Breast epithelium (tissue), 4 donors: ENCODE results near the gene DEFB112. TPM values are rescaled to one million over a fixed set of nuclear protein-coding genes. Genes with fewer than 3 reads are reported as not detected.

Experiments
- DNase-seq, 2 donors: peaks; one replicate each; pipeline ENCODE4 v3.0.0-alpha.2; 2019; ENCODE audit warnings: low spot score in 2 of 2
- H3K27ac ChIP-seq, 2 donors: fragments of 200-600 bp; sonication (generic) in 1 of 2; one replicate each; pipeline ENCODE4 v1.5.1; 2016 to 2019; ENCODE audit warnings: mild to moderate bottlenecking in 1 of 2
- H3K27me3 ChIP-seq, 2 donors: fragments of 200-600 bp; sonication (generic) in 1 of 2; one replicate each; pipeline versions ENCODE4 v1.5.1 to v1.6.0; 2017 to 2019; ENCODE audit warnings: control low read depth in 1 of 2, mild to moderate bottlenecking in 1 of 2
- H3K36me3 ChIP-seq: fragments of 200-600 bp; one replicate; pipeline ENCODE4 v1.5.1; 2019
- H3K4me1 ChIP-seq, 2 donors: fragments of 200-600 bp; sonication (generic); one replicate each; pipeline ENCODE4 v1.5.1; 2016 to 2019; ENCODE audit warnings: control low read depth in 1 of 2
- H3K4me3 ChIP-seq, 3 donors: fragments of 200-600 bp; sonication (generic); 1 replicate in 2 of 3; 2 replicates in 1 of 3; pipeline ENCODE4 v1.5.1; 2016 to 2019; ENCODE audit warnings: mild to moderate bottlenecking in 3 of 3, moderate library complexity in 2 of 3
- H3K9me3 ChIP-seq, 2 donors: fragments of 200-600 bp; sonication (generic) in 1 of 2; one replicate each; pipeline ENCODE4 v1.5.1; 2016 to 2019; ENCODE audit warnings: control low read depth in 1 of 2
- CTCF ChIP-seq, 3 donors: fragments of 450-650 bp; IDR thresholded peaks; one replicate each; pipeline ENCODE4 v1.5.1; 2016 to 2017; ENCODE audit warnings: antibody characterized with exemption in 3 of 3, mild to moderate bottlenecking in 3 of 3, moderate library complexity in 3 of 3
- POLR2A ChIP-seq: fragments of 450-650 bp; IDR thresholded peaks from one replicate; pipeline ENCODE4 v1.6.1; 2016; ENCODE audit warnings: antibody characterized with exemption, mild to moderate bottlenecking, moderate library complexity
- POLR2AphosphoS5 ChIP-seq, 3 donors: sonication (generic); formaldehyde crosslinking; IDR thresholded peaks; one replicate each; pipeline ENCODE4 v1.6.1; 2017; ENCODE audit warnings: antibody characterized with exemption in 3 of 3
- intact Hi-C: fragments of 100-400 bp; cut with DNase I; formaldehyde crosslinking; loops from one replicate; pipeline ENCODE4 v1.15.1; 2023; ENCODE audit warnings: low total_unique reads
- total RNA-seq, 3 donors: library from RNA; depleted of rRNA; stranded (reverse); fragments of >200 nt; gene quantifications; one replicate each; pipeline ENCODE4 v1.1.0, GENCODE V29; 2016

The DEFB112 gene
- total RNA-seq, 3 donors from 2014 or later, result not detected

DNA sequence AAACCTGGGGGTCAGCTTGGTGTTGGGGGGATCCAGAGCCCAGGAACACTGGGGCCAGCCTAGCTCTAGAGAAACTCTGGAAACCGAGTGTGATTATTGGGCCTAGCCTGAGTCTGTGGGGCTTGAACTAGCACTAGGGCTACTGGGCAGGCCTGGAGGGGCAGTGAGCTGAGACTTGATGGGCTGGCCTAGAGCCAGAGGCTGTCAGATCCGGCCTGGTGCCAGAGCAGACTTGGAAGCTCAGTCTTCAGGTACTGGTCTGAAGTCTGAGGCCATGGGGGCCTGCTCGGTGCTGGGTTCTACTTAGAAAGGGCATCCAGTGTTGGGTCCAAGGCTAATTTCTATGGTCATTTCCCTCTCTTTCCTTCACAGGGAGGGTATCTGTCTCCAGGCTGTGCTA, 2.7 kb downstream of the DEFB112 start:
- no peak overlapping the region for H3K4me3 ChIP-seq
- intact Hi-C loops, result no loop called here
- no peak for DNase-seq
- H3K9me3 ChIP-seq, result no peaks in the 10 kb centered on the region
- no peaks in the 10 kb centered on the region for H3K4me1 ChIP-seq
- TF ChIP-seq POLR2A (no peak), CTCF (IDR thresholded peaks at IDR 0.05) (no peak), POLR2AphosphoS5 (IDR thresholded peaks at IDR 0.05) (no peak)
- no peaks in the 10 kb centered on the region for H3K36me3 ChIP-seq
- H3K27ac ChIP-seq, result no peak overlapping the region
- no peaks in the 10 kb centered on the region for H3K27me3 ChIP-seq

DNA sequence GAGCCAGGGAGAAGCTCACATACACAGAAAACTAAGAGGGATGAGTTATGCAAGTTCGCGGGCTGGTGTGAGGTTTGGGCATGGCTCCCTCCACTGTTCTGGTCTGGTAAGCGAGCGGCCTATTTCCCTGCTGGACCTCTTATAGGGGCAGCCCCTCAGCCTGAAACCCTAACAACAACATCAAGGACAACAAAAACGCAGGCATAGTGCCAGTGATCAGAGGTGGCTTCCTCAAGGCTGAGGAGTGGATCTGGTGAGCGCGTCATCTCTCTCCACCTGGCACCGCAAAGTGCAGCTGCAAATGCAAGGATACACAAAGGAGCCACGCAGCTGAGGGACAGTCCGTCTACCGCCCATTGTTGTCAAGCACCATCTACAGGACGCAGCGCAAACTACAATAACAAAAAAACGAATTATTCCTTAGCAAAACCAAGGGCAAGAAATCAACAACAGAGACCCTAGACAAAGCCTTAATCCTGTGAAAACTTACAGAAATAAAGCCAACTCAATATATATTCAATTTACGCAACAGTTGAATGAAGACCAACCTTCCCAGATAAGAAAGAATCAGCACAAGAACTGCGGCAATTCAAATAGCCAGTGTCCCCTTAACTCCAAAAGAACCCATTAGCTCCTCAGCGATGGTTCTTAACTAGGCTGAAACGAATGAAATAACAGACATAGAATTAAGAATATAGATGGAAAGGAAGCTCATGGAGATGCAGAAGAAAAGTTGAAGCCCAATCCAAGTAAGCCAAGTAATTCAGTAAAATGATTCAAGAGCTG, 18.8 kb downstream of the DEFB112 start:
- no peak for DNase-seq
- Histone ChIP-seq H3K4me3 (no peak overlapping the region), H3K27me3 (peaks cover 0 to 3% of the 10 kb centered on the region in 2 donors), H3K9me3 (peaks cover 0 to 7% of the 10 kb centered on the region in 2 donors), H3K36me3 (no peaks in the 10 kb centered on the region), H3K4me1 (no peaks in the 10 kb centered on the region), H3K27ac (no peak overlapping the region)
- TF ChIP-seq CTCF (IDR thresholded peaks at IDR 0.05), result no peak
- TF ChIP-seq POLR2A, result no peak
- no peak for TF ChIP-seq POLR2AphosphoS5 (IDR thresholded peaks at IDR 0.05)
- intact Hi-C loops, result no loop called here

GRCh38 chr6:50030350-50030749, 19.4 kb downstream of the DEFB112 start:
- DNase-seq, result no peak
- Histone ChIP-seq H3K9me3 (peaks cover 0 to 7% of the 10 kb centered on the region in 2 donors), H3K36me3 (no peaks in the 10 kb centered on the region), H3K4me1 (no peaks in the 10 kb centered on the region), H3K27me3 (peaks cover 0 to 3% of the 10 kb centered on the region in 2 donors), H3K27ac (no peak overlapping the region), H3K4me3 (no peak overlapping the region)
- no peak for TF ChIP-seq CTCF (IDR thresholded peaks at IDR 0.05)
- no peak for TF ChIP-seq POLR2A
- TF ChIP-seq POLR2AphosphoS5 (IDR thresholded peaks at IDR 0.05), result no peak
- intact Hi-C loops, result no loop called here

DNA sequence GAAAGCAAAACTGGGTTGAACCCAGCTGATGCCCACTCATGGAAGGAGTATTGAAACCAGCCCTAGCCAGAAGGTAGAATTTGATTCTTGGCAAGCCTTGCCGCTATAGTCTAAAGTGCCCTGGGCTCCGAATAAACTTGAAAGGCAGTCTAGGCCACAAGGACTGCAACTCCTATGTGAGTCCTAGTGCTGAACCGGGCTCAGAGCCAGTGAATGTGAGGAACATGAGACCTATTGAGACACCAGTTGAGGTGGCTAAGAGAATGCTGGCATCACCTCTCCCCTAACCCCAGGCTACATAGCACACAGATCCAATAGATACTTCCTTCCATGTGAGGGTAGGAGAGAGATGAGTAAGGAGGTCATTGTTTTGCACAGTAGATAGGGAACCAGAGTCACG, 24.5 kb downstream of the DEFB112 start:
- H3K4me3 ChIP-seq, result no peak overlapping the region
- no peak for DNase-seq
- TF ChIP-seq POLR2A (no peak), POLR2AphosphoS5 (IDR thresholded peaks at IDR 0.05) (no peak), CTCF (IDR thresholded peaks at IDR 0.05) (no peak)
- no peaks in the 10 kb centered on the region for H3K36me3 ChIP-seq
- H3K27ac ChIP-seq, result no peak overlapping the region
- intact Hi-C loops, result no loop called here
- H3K27me3 ChIP-seq, result peaks cover 0 to 2% of the 10 kb centered on the region in 2 donors
- H3K9me3 ChIP-seq, result peaks cover 0 to 1% of the 10 kb centered on the region in 2 donors
- no peaks in the 10 kb centered on the region for H3K4me1 ChIP-seq

- Histone ChIP-seq H3K4me3 (no peak within 1 kb of the TSS), H3K27me3 (no peaks in the 10 kb centered on the region)
Observed at GRCh38 chr6:50021894-50022293, 27.8 kb downstream of the DEFB112 start, which contains the start of gene DEFB110. TSS of gene DEFB110 (minus strand) at chr6:50021994. CDS start at chr6:50021935, 59 bp downstream.

More at GRCh38 chr6:50021894-50022293, 27.8 kb downstream of the DEFB112 start, which contains the start of gene DEFB110:
- Histone ChIP-seq H3K27ac (no peak within 1 kb of the TSS), H3K36me3 (no peaks in the 10 kb centered on the region), H3K9me3 (no peaks in the 10 kb centered on the region), H3K4me1 (no peaks in the 10 kb centered on the region)
- intact Hi-C loops, result no loop called here
- no peak for DNase-seq
- TF ChIP-seq CTCF (IDR thresholded peaks at IDR 0.05) (no peak), POLR2A (no peak), POLR2AphosphoS5 (IDR thresholded peaks at IDR 0.05) (no peak)
